HCT116 (cell line): ENCODE measurements around the gene ANAPC1. TPM values are rescaled to one million over a fixed set of nuclear protein-coding genes. Genes with fewer than 3 reads are reported as not detected.
"Not testable (repeated sequence)": the region's sequence is repeated elsewhere in the genome, so short reads cannot be mapped to it uniquely, and the experiment has no call there.

Source experiments
- ATAC-seq: fragments of 200-7000 bp; cut with Tn5 transposase; 2 replicates; pipeline ENCODE4 v1.9.1; 2020; ENCODE audit warnings: mild to moderate bottlenecking, moderate library complexity
- BruUV-seq: library from RNA; stranded (reverse); fragments of 400-500 nt; replicated peaks from 2 replicates; lab custom pipeline; 2021; lab: Mats Ljungman, UMichigan
- CTCF ChIA-PET: fragments of 300-600 bp; sonication (Branson Sonifier 250); formaldehyde crosslinking; loops from one replicate; lab custom pipeline; 2021; ENCODE audit warnings: antibody characterized with exemption; lab: Charles Lee
- POLR2A ChIA-PET: fragments of 300-600, 350-600 bp; sonication (Branson Sonifier 250); formaldehyde crosslinking; loops from one replicate; lab custom pipeline; 2021; ENCODE audit warnings: antibody characterized with exemption; lab: Charles Lee
- RAD21 ChIA-PET, 2 experiments: fragments of 300-600 bp; sonication (Branson Sonifier 250); formaldehyde crosslinking; loops; one replicate each; lab custom pipeline; 2023; ENCODE audit warnings: low total read pairs in 2 of 2; ENCODE audit not compliant: uncharacterized antibody in 2 of 2, unreplicated experiment in 2 of 2, low non-redundant PET in 1 of 2; lab: Charles Lee
- DNase-seq: peaks from one replicate; pipeline ENCODE4 v3.0.0-alpha.2; 2010; ENCODE audit warnings: low read depth, low spot score
- H2AFZ ChIP-seq: fragments of 200-600 bp; shearing (Covaris generic), sonication (generic); 2 replicates; pipeline ENCODE4 v1.6.1; 2017; ENCODE audit warnings: low read depth, mixed run types, mixed read lengths, antibody characterized with exemption, low read length; ENCODE audit not compliant: poor library complexity, severe bottlenecking
- H3K27ac ChIP-seq: 2 replicates; pipeline ENCODE4 v1.5.1; 2012; ENCODE audit warnings: low read depth, low read length
- H3K27me3 ChIP-seq: fragments of 200-600 bp; sonication (generic); 2 replicates; pipeline ENCODE4 v1.6.1; 2016; ENCODE audit warnings: mixed run types, low read length, mixed read lengths; ENCODE audit not compliant: insufficient read depth
- H3K36me3 ChIP-seq, 2 experiments: fragments of 200-500 bp in 1 of 2; fragments of 200-600 bp in 1 of 2; sonication (Bioruptor generic) in 1 of 2; sonication (generic) in 1 of 2; 2 replicates each; pipeline versions ENCODE4 v1.5.1 to v1.6.1; 2014 to 2016; ENCODE audit warnings: low read length in 2 of 2, inconsistent platforms in 1 of 2, mixed read lengths in 1 of 2, mixed run types in 1 of 2; ENCODE audit not compliant: insufficient read depth in 2 of 2, control insufficient read depth in 1 of 2
- H3K4me1 ChIP-seq, 2 experiments: fragments of 200-600 bp in 1 of 2; sonication (generic) in 1 of 2; 2 replicates each; pipeline versions ENCODE4 v1.5.1 to v1.6.1; 2012 to 2017; ENCODE audit warnings: low read length in 2 of 2, inconsistent platforms in 1 of 2, mild to moderate bottlenecking in 1 of 2, mixed read lengths in 1 of 2, mixed run types in 1 of 2, moderate library complexity in 1 of 2; ENCODE audit not compliant: insufficient read depth in 2 of 2, control insufficient read depth in 1 of 2
- H3K4me2 ChIP-seq: fragments of 200-600 bp; sonication (generic); 2 replicates; pipeline ENCODE4 v1.6.1; 2017; ENCODE audit warnings: mixed run types, low read length, mixed read lengths
- H3K4me3 ChIP-seq, 2 experiments: fragments of 200-600 bp in 1 of 2; sonication (generic) in 1 of 2; replicated peaks in 1 of 2; 2 replicates each; pipeline ENCODE4 v1.5.1; 2011 to 2016; ENCODE audit warnings: low read length in 2 of 2, control low read depth in 1 of 2, low read depth in 1 of 2, mild to moderate bottlenecking in 1 of 2, mixed read lengths in 1 of 2, mixed run types in 1 of 2
- H3K79me2 ChIP-seq: fragments of 200-600 bp; sonication (generic); 2 replicates; pipeline ENCODE4 v1.6.1; 2017; ENCODE audit warnings: mild to moderate bottlenecking, mixed run types, low read length, moderate library complexity, mixed read lengths; ENCODE audit not compliant: insufficient read depth
- H3K9ac ChIP-seq: fragments of 200-600 bp; sonication (generic); 2 replicates; pipeline ENCODE4 v1.6.1; 2016; ENCODE audit warnings: low read length, mixed read lengths
- H3K9me2 ChIP-seq: fragments of 200-600 bp; sonication (generic), shearing (Covaris generic); 2 replicates; pipeline ENCODE4 v1.6.1; 2017; ENCODE audit warnings: mixed run types, mild to moderate bottlenecking, moderate library complexity; ENCODE audit not compliant: insufficient read depth
- H3K9me3 ChIP-seq, 2 experiments: fragments of 200-500 bp in 1 of 2; fragments of 200-600 bp in 1 of 2; sonication (Bioruptor generic) in 1 of 2; sonication (generic) in 1 of 2; 2 replicates each; pipeline ENCODE4 v1.6.1; 2014 to 2017; ENCODE audit warnings: low read length in 2 of 2, mixed read lengths in 2 of 2, inconsistent platforms in 1 of 2, low read depth in 1 of 2, mild to moderate bottlenecking in 1 of 2, mixed run types in 1 of 2, moderate library complexity in 1 of 2; ENCODE audit not compliant: control insufficient read depth in 1 of 2, insufficient read depth in 1 of 2
- H4K20me1 ChIP-seq: fragments of 200-600 bp; sonication (generic), shearing (Covaris generic); 2 replicates; pipeline ENCODE4 v1.6.1; 2017; ENCODE audit warnings: mixed run types, mild to moderate bottlenecking, moderate library complexity; ENCODE audit not compliant: insufficient read depth
- ATF3 ChIP-seq: IDR thresholded peaks from 2 replicates; pipeline ENCODE4 v1.6.1; 2012
- EGR1 ChIP-seq: IDR thresholded peaks from 2 replicates; pipeline ENCODE4 v1.6.1; 2012; ENCODE audit warnings: low read depth
- ELF1 ChIP-seq: IDR thresholded peaks from 2 replicates; pipeline ENCODE4 v1.6.1; 2012; ENCODE audit warnings: low read depth, borderline replicate concordance
- EZH2phosphoT487 ChIP-seq: fragments of 200-600 bp; IDR thresholded peaks from 2 replicates; pipeline ENCODE4 v1.6.1; 2018; ENCODE audit warnings: antibody characterized with exemption, borderline replicate concordance
- RAD21 ChIP-seq: IDR thresholded peaks from 2 replicates; pipeline ENCODE4 v1.6.1; 2012; ENCODE audit warnings: low read depth, mild to moderate bottlenecking
- SRF ChIP-seq: IDR thresholded peaks from 2 replicates; pipeline ENCODE4 v1.6.1; 2012; ENCODE audit warnings: low read depth
- ZFX ChIP-seq: fragments of 450-650 bp; IDR thresholded peaks from 2 replicates; pipeline ENCODE4 v1.6.1; 2017
- intact Hi-C: fragments of 100-400 bp; cut with micrococcal nuclease; formaldehyde crosslinking; loops from 2 replicates; pipeline ENCODE4 v1.10.0; 2022
- total RNA-seq: library from RNA; stranded (reverse); gene quantifications from one replicate; pipeline ENCODE4 v1.2.1, GENCODE V29; 2021; ENCODE audit not compliant: unreplicated experiment

Gene ANAPC1
- total RNA-seq, 1 experiment from 2014 or later = 76.5 TPM

- TF ChIP-seq RAD21 = no peak
- TF ChIP-seq ZFX = no peak
- no peak for TF ChIP-seq EGR1
- no peak for TF ChIP-seq ATF3
- no peak for TF ChIP-seq ELF1
- TF ChIP-seq SRF = no peak
- TF ChIP-seq EZH2phosphoT487 = no peak
These were observed 585 bp upstream of the ANAPC1 start (continued) for GRCh38 chr2:111884592-111884964.

GRCh38 chr2:111872806-111873205, 11.2 kb downstream of the ANAPC1 start:
- DNase-seq, H3K27ac ChIP-seq, POLR2A ChIA-PET, H3K4me3 ChIP-seq, BruUV-seq, RAD21 ChIA-PET, H2AFZ ChIP-seq, H3K27me3 ChIP-seq, ATAC-seq, H3K9me2 ChIP-seq, H3K36me3 ChIP-seq, H4K20me1 ChIP-seq, H3K9me3 ChIP-seq, H3K9ac ChIP-seq, H3K4me2 ChIP-seq, H3K4me1 ChIP-seq, intact Hi-C loops, CTCF ChIA-PET: not testable (repeated sequence)
- H3K79me2 ChIP-seq = peaks cover 11% of the 10 kb centered on the region

- H3K9ac ChIP-seq, POLR2A ChIA-PET, H3K4me3 ChIP-seq, H3K9me3 ChIP-seq, CTCF ChIA-PET, H3K4me2 ChIP-seq, H3K27ac ChIP-seq, intact Hi-C loops, H4K20me1 ChIP-seq, BruUV-seq, H3K36me3 ChIP-seq, H3K27me3 ChIP-seq, H3K79me2 ChIP-seq, H3K9me2 ChIP-seq, DNase-seq, H2AFZ ChIP-seq, RAD21 ChIA-PET, ATAC-seq, H3K4me1 ChIP-seq: not testable (repeated sequence)
These were observed 18.9 kb downstream of the ANAPC1 start for GRCh38 chr2:111865124-111865523.

- ATAC-seq, POLR2A ChIA-PET, H3K9ac ChIP-seq, H2AFZ ChIP-seq, H3K4me3 ChIP-seq, DNase-seq, H3K27ac ChIP-seq, H3K4me2 ChIP-seq, H4K20me1 ChIP-seq, H3K9me2 ChIP-seq, BruUV-seq, H3K27me3 ChIP-seq, H3K36me3 ChIP-seq, H3K4me1 ChIP-seq, CTCF ChIA-PET, RAD21 ChIA-PET, H3K9me3 ChIP-seq, H3K79me2 ChIP-seq, intact Hi-C loops: not testable (repeated sequence)
These were observed 24.0 kb downstream of the ANAPC1 start for GRCh38 chr2:111860005-111860404.

GRCh38 chr2:111852544-111852943, 31.4 kb downstream of the ANAPC1 start:
- H4K20me1 ChIP-seq, H3K79me2 ChIP-seq, RAD21 ChIA-PET, CTCF ChIA-PET, H3K9ac ChIP-seq, H2AFZ ChIP-seq, H3K27me3 ChIP-seq, H3K4me2 ChIP-seq, ATAC-seq, H3K9me3 ChIP-seq, H3K4me3 ChIP-seq, POLR2A ChIA-PET, H3K27ac ChIP-seq, H3K9me2 ChIP-seq, H3K4me1 ChIP-seq, intact Hi-C loops, DNase-seq, BruUV-seq, H3K36me3 ChIP-seq: not testable (repeated sequence)
